H1 (cell line): ENCODE results near the gene RTKN2. TPM values are rescaled to one million over a fixed set of nuclear protein-coding genes. Genes with fewer than 3 reads are reported as not detected.

Source experiments
- GTF2F1 ChIP-seq: IDR thresholded peaks from 2 replicates; pipeline ENCODE4 v1.6.1; 2012; ENCODE audit warnings: low read depth, low read length, improper control_type of control experiment, borderline replicate concordance
- HDAC6 ChIP-seq: IDR thresholded peaks from one replicate; pipeline ENCODE4 v1.7.1; 2012; ENCODE audit warnings: low read depth, mild to moderate bottlenecking, inconsistent platforms, low read length, moderate library complexity
- NANOG ChIP-seq: IDR thresholded peaks from 2 replicates; pipeline ENCODE4 v1.6.1; 2011; ENCODE audit warnings: low read length, low read depth, mild to moderate bottlenecking, inconsistent platforms; ENCODE audit not compliant: insufficient read depth, poor library complexity, severe bottlenecking
- PHF8 ChIP-seq: fragments of 200-600 bp; sonication (generic); conservative IDR thresholded peaks from 2 replicates; pipeline ENCODE4 v1.7.1; 2012; ENCODE audit warnings: low read depth, mild to moderate bottlenecking, inconsistent platforms, low read length, moderate library complexity
- TAF1 ChIP-seq: IDR thresholded peaks from 2 replicates; pipeline ENCODE4 v1.6.1; 2011; ENCODE audit warnings: mild to moderate bottlenecking, low read depth, low read length
- polyA plus RNA-seq, 7 experiments: library from polyadenylated mRNA; depleted of rRNA in 3 of 7; stranded (reverse) in 5 of 7; unstranded in 2 of 7; fragments of >200 nt in 5 of 7; fragments of 200-250 nt in 2 of 7; gene quantifications; 1 replicate in 5 of 7; 2 replicates in 1 of 7; 4 replicates in 1 of 7; pipeline versions ENCODE4 v1.2.1 to v1.2.3, GENCODE V29; 2011 to 2013; ENCODE audit warnings: missing spikeins in 2 of 7, mixed read lengths in 2 of 7
- total RNA-seq: library from RNA; stranded (reverse); fragmentation: NEBNext Ultra II Directional; extraction: Animal tissue kit (Norgen Biotek cat#: 25700); gene quantifications from 2 replicates; pipeline ENCODE4 v1.2.1, GENCODE V29; 2021
- TF ChIP-seq, protein P1 (sequence below): IDR thresholded peaks from 2 replicates; pipeline ENCODE4 v1.6.1; 2012; ENCODE audit warnings: inconsistent platforms

RTKN2 gene
- total and polyA plus RNA-seq, 2 of the 8 experiments (the other 6 are each of a cell fraction or from before 2014, with no cell fraction given): 5.1 to 24.6 TPM

DNA sequence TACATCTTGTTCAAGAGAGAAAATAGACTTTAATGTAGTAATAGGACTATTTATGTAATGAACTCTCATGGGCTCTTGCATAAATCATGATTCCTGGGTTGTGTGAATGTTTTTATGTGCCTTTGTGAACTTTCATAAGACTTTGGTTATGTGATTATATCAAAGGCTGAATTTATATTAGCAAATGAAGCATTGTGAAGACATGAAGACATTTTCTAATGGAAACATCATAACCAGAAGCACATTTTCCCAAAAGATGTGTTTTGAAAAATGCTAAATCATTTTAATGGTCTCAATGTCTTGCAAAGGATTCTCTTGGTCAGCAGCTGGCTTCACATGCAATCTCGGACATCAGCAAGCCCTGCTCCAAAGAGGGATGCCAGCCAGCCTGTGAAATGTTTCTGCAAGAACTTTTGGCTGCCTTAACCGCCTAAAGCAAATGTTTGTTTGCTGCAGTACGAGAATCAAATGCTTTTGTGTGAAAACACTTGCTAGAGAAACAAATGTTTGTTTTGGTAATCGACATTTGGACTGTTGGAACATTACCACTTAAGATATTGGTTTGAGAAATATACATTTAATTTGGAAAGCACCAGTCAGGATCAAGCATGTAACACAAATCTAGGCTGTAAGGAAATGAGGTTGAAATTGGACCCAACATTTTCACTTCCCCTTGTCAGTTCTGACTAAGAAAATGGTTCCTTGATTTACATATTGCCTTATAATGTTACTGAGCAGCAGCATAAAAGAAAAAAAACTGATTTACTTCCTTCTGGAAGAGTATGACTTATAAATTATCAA is 102.1 kb downstream of the RTKN2 start (continued):
- TF ChIP-seq GTF2F1: no peak
- TF ChIP-seq PHF8: no peak
- no peak for TF ChIP-seq NANOG
- no peak for TF ChIP-seq TAF1
- TF ChIP-seq, protein P1, sequence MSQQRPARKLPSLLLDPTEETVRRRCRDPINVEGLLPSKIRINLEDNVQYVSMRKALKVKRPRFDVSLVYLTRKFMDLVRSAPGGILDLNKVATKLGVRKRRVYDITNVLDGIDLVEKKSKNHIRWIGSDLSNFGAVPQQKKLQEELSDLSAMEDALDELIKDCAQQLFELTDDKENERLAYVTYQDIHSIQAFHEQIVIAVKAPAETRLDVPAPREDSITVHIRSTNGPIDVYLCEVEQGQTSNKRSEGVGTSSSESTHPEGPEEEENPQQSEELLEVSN: no peak
- TF ChIP-seq HDAC6: no peak
- TF ChIP-seq, all 59 proteins: peak for 0
